Activated naive CD4-positive, alpha-beta T cell treated with Interleukin-2 at 50 U/mL for 16 hours (primary cell): ENCODE data around the gene G2E3.
"Not testable (repeated sequence)": the region's sequence is repeated elsewhere in the genome, so short reads cannot be mapped to it uniquely, and the experiment has no call there.

Experiments
- DNase-seq: peaks from one replicate; pipeline ENCODE4 v3.0.0-alpha.2; 2020

The G2E3 gene

GRCh38 chr14:30607156-30607780 is 48.3 kb downstream of the G2E3 start:
- DNase-seq: no peak

DNA sequence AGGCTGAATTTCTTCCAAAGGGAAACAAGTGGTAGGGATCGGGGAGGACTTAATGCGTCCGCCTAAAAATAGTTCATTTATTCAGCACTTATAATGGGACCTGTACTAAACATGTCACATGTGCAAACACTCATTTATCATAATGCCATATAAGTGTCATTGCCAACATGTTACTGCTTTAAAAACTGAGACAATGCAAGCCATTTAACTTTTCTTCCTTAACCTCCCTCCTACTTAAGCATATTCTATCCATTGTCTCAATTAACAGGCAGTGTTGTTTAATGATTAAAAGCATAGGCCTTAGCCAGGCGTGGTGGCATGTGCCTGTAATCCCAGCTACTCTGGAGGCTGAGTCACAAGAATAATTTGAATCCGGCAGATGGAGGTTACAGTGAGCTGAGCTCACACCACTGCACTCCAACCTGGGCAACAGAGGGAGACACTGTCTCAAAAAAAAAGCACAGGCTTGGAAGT is 49.6 kb downstream of the G2E3 start:
- no peak for DNase-seq

- DNase-seq: no peak
These were observed 51.9 kb downstream of the G2E3 start for GRCh38 chr14:30610787-30611343.

- DNase-seq: no peak
These were observed 55.2 kb downstream of the G2E3 start for GRCh38 chr14:30614155-30614554.

- no peak for DNase-seq
These were observed 61.2 kb downstream of the G2E3 start for GRCh38 chr14:30620178-30620577.

DNA sequence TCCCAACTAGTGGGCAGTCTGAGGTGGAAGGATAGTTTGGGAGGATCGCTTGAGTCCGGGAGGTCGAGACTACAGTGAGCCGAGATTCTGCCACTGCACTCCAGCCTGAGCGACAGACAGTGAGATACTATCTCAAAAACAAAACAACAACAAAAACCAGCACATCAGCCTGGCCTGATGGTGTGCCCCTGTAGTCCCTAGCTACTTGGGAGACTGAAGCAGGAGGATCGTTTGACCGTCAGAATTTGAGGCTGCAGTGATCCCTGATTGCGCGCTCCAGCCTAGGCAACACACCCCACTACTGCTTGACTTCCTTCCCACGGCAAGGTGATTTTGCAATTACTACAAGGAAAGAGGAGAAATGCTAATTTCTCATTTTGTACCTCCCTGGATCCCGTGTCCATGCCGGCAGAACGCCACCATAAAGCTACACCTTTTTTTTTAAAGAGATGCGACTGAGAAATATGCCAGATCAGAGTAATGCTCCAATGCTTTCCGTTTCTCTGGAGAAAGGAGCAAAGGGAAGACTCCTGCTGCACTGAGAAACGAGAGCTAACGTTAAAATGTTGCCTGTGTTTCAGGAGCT is 62.5 kb downstream of the G2E3 start:
- DNase-seq: no peak

DNA sequence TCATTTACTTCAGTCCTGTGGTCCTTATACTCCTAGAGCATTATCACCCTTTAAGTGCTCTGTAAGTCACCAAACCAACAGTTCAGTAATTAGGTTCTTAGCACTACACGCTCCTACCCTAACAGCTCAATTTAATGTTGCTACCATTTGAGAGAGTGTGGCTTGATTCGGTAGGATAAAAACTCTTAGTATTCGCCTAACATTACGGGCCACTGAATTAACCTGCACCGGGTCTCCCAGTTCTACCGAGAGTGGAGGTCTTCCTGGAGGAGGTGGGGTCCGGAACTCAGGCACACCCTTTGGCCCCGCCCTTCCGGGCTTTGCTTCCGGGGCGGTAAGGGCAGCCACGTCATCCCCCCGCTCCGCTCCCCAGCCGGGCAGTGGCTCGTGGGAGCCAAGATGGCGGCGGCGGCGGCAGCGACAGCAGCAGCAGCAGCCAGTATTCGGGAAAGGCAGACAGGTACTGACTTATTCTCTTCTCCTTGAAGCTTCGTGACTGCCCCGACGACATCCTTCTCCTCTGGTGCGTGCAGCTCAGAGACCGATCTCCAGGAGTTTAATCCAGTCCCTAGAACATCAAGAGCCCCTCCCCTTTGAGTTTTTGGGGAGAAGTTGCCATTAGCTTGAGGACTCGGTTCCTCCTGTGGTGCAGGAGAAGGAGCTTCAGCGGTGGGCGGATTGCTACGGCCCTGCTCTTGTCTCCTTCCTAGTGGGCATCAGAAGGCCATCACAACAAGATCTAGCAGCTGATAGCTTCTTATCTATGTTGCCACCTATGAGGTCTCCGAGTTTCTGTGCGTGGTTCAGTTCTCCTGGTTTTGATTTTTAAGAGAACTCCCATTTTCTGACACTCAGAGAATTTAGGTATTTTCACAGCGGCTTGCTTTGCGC is 63.2 kb downstream of the G2E3 start, which contains the start of gene SCFD1:
Gene SCFD1 (plus strand): TSS at position 380 of the 891 bp plus-strand sequence. CDS start 20 bp downstream, at position 400.
- peak; percentile 95 for DNase-seq

DNA sequence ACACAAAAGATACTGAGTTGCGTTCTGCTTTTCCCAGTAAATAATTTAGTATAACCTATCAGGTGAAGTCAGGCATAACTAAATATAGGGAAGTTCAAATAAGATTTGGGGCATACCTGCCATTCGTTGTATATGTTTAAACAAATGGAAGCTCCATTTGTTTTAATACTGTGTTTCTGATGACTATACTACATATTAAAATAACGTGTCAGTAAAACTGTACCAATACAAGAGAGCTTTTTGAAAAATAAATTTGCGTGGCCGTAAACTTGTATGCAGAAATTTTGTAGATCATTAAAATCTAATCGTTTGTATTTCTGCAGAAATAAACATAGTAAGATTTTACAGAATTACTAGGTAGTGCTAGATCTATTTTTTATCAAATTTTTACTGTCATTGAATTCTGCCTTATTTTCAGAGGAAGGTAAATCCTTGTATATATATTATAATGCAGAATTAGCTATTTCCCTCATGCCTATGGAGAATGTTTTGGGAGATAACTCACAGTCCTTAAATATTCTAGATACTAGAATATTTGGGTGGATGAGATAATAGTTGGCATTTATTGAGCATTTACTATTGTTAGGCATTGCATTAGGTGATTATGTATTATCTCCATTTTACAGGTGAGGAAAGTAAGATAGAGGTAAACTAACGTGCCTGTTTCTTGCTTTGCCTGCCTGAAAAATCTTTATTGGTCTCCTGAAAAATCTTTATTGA is 64.6 kb downstream of the G2E3 start:
- no peak for DNase-seq

- no peak for DNase-seq
These were observed 65.1 kb downstream of the G2E3 start for GRCh38 chr14:30624132-30624423.

DNA sequence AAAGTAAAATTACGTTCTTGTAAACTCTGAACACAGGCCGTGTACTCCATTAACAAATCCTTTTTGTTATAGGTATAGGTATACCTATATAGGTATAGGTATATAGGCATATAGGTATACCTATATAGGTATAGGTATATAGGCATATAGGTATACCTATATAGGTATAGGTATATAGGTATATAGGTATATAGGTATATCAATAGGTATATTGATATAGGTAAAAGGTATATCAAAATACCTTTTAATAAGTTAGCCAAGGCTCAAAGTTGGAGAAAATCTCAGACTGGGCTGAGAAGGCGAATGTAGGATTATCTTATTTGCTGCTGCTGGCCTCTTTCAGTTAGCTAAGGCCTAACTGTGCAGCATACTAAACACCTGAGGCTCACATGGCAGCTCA is 66.6 kb downstream of the G2E3 start:
- no peak for DNase-seq

DNA sequence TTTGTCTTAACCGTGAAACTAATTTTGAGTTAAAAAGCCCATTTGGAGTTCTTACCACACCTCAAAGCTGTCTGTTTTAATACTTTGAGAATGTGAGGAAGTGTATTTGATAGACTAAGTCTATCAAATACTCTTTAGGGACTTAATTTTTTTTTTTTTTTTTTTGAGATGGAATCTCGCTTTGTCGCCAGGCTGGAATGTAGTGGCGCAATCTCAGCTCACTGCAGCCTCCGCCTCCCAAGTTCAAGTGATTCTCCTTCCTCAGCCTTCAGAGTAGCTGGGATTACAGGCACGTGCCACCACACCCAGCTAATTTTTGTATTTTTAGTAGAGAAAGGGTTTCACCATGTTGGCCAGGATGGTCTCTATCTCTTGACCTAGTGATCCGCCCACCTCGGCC is 70.5 kb downstream of the G2E3 start:
- not testable (repeated sequence) for DNase-seq

DNA sequence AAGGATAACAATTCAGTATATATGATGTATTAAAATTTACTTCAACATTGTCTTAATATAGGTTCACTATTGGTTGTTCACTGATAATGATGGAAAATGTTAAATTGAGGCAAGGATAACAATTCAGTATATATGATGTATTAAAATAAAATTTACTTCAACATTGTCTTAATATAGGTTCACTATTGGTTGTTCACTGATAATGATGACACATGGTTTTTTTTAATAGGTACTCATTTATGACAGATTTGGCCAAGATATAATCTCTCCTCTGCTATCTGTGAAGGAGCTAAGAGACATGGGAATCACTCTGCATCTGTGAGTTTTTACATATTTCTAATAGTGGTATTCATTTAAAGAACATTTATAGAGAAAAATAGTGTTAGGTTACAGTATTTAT is 71.3 kb downstream of the G2E3 start:
- no peak for DNase-seq

GRCh38 chr14:30632730-30633129 is 73.8 kb downstream of the G2E3 start:
- no peak for DNase-seq

DNA sequence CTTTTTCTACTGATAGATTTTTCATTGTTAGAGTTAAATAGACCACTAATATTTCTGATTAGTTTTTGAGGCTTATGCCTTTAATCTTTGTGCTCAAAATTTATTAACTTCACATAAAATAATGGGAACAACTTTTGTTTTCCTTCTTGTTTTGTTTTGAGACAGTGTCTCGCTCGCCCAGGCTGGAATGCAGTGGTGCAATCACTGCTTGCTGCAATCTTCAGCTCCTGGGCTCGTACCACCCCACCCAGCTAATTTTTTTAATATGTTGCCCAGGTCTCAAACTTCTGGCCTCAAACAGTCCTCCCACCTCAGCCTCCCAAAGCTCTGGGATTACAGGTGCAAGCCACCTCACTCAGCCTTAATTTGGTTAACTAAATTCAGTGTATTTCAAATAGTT is 80.0 kb downstream of the G2E3 start:
- no peak for DNase-seq

DNA sequence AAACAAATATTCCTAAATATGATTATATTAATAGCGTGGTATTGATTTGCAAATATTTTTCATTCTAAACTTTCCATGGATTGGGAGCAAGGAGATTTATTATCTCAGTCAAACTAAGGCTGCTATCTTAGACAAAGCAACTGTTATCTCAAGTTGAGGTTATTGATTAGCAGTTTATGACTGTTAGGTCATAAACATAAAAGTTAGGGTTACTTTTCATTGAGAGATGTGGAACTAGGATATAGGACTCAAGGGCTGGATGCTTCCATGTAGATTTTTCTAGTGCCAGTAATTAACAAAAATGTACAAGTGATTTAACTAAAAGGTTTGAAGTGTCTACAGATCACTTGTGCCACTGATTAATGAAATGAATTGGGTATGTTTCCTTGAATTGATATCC is 82.2 kb downstream of the G2E3 start:
- no peak for DNase-seq

DNA sequence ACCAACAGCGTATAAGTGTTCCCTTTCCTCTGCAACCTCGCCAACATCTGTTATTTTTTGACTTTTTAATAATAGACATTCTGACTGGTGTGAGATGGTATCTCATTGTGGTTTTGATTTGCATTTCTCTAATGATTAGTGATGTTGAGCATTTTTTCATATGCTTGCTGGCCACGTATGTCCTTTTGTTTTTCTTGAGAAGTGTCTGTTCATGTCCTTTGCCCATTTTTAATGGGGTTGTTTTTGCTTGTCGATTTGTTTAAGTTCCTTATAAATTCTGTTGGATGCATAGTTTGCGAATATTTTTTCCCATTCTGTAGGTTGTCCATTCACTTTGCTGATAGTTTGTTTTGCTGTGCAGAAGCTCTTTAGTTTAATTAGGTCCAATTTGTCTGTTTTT is 85.5 kb downstream of the G2E3 start:
- DNase-seq: not testable (repeated sequence)

DNA sequence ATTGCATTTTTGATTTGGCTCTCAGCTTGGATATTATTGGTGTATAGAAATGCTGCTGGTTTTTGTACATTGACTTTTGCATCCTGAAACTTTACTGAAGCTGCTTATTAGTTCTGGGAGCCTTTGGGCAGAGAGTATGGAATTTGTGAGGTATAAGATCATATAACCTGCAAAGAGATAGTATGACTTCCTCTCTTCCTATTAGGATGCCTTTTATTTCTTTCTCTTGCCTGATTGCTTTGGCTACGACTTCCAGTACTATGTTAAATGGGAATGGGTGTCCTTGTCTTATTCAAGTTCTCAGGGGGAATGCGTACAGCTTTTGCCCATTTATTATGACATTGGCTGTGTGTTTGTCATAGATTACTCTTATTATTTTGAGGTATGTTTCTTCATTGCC is 86.6 kb downstream of the G2E3 start:
- DNase-seq: no peak

DNA sequence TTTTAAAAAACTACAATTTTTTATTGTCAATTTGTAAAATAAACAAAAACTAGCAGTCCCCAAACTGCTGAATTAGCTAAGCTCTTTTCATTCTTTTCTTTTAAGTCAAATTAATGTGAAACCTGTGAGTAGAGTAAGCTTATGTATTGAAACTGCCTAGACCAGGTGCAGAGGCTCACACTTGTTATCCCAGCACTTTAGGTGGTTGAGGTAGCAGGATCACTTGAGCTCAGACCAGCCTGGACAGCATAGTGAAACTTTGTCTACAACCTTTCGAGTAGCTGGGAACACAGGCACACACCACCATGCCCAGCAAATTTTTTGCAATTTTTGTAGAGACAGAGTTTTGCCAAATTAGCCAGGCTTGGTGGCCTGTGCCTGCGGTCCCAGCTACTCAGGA is 89.5 kb downstream of the G2E3 start:
- no peak for DNase-seq

DNA sequence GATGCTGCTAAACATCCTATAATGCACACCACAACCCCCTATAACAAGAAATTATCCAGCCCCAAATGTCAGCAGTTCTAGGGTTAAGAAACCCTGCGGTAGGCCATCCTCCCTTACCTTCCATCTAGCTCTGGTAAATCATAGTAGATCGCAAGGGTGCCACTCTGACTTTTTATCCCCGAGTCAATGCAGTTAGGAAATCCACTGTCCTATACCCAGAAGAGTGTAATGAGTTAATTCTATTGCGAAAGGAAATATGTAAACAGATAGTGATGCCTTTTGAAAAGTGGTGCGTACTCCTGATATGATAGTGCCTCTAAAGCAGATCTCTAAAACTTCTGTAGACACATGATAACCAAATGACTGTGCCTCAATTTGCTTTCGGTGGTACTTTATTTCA is 93.0 kb downstream of the G2E3 start:
- no peak for DNase-seq

DNA sequence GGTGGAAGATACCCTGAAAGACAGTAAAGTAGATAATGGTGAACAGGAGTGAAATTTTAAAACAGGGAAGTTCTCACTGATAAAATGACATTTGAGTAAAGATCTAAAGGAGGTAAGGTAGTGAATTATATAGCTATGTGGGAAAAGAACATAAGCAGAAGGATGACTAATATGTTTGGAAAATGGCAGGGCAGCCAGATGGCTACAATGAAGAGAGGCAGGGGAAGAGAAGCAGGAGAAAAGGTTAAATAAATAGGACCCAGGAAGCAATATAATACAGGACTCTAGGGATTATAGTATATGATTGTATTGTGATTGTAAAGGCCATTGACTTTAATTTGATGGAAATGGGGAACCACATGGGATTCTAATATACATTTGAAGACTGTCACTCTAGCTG is 96.2 kb downstream of the G2E3 start:
- DNase-seq: no peak

- DNase-seq: no peak
These were observed 96.7 kb downstream of the G2E3 start for GRCh38 chr14:30655658-30656057.

GRCh38 chr14:30656190-30656632 is 97.3 kb downstream of the G2E3 start:
- DNase-seq: peak; percentile 18

GRCh38 chr14:30657050-30657449 is 98.1 kb downstream of the G2E3 start:
- no peak for DNase-seq
